GM12878 (cell line): ENCODE data around the gene ELK4. TPM values are rescaled to one million over a fixed set of nuclear protein-coding genes. Genes with fewer than 3 reads are reported as not detected.

ENCODE experiments used
- ATAC-seq: fragments of 200-7000 bp; cut with Tn5 transposase; 3 replicates; pipeline ENCODE4 v1.9.1; 2020; ENCODE audit warnings: mild to moderate bottlenecking, moderate library complexity
- BruUV-seq: library from RNA; stranded (reverse); fragments of 400-500 nt; replicated peaks from 2 replicates; lab custom pipeline; 2021; lab: Mats Ljungman, UMichigan
- CTCF ChIA-PET: fragments of 300-600 bp; sonication (Branson Sonifier 250); formaldehyde crosslinking; extraction: SDS; loops from one replicate; lab custom pipeline; 2021; ENCODE audit warnings: inconsistent platforms; lab: Yijun Ruan, JAX
- POLR2A ChIA-PET: fragments of 350-600 bp; formaldehyde crosslinking; extraction: SDS; loops from one replicate; lab custom pipeline; 2021; ENCODE audit warnings: inconsistent platforms; lab: Charles Lee
- RAD21 ChIA-PET: fragments of 300-600 bp; sonication (Branson Sonifier 250); formaldehyde crosslinking; loops from one replicate; lab custom pipeline; 2023; ENCODE audit warnings: antibody characterized with exemption; ENCODE audit not compliant: unreplicated experiment; lab: Charles Lee
- SMC1A ChIA-PET: fragments of 300-600 bp; sonication (Branson Sonifier 250); formaldehyde crosslinking; loops from one replicate; lab custom pipeline; 2023; ENCODE audit not compliant: unreplicated experiment, uncharacterized antibody; lab: Charles Lee
- DNase-seq: peaks from one replicate; pipeline ENCODE4 v3.0.0-alpha.2; 2011; ENCODE audit warnings: low read depth, low spot score
- FAIRE-seq: peaks from 3 replicates; lab custom pipeline; 2011; peaks lifted over from hg19 to GRCh38; lab: Jason Lieb, UNC
- H2AFZ ChIP-seq: 2 replicates; pipeline ENCODE4 v1.6.0; 2011; ENCODE audit warnings: low read depth, low read length, control low read depth; ENCODE audit not compliant: control insufficient read depth
- H3K27ac ChIP-seq: 2 replicates; pipeline ENCODE4 v1.5.1; 2011; ENCODE audit warnings: control low read depth; ENCODE audit not compliant: control insufficient read depth, insufficient read depth
- H3K27me3 ChIP-seq, 2 experiments: replicated peaks in 1 of 2; 2 replicates each; pipeline versions ENCODE4 v1.6.0 to v1.6.1; 2011; ENCODE audit warnings: low read length in 1 of 2; ENCODE audit not compliant: control insufficient read depth in 2 of 2, insufficient read depth in 2 of 2
- H3K36me3 ChIP-seq, 2 experiments: 2 replicates each; pipeline ENCODE4 v1.5.1; 2011; ENCODE audit warnings: low read length in 1 of 2; ENCODE audit not compliant: control insufficient read depth in 2 of 2, insufficient read depth in 2 of 2
- H3K4me1 ChIP-seq: 2 replicates; pipeline ENCODE4 v1.6.1; 2011; ENCODE audit warnings: mild to moderate bottlenecking, low read length, moderate library complexity, mixed read lengths; ENCODE audit not compliant: control insufficient read depth, insufficient read depth
- H3K4me2 ChIP-seq: 2 replicates; pipeline ENCODE4 v1.6.0; 2011; ENCODE audit warnings: control low read depth; ENCODE audit not compliant: control insufficient read depth, insufficient read depth
- H3K4me3 ChIP-seq: fragments of 200-600 bp; sonication (generic); 2 replicates; pipeline ENCODE4 v1.5.1; 2016
- H3K79me2 ChIP-seq: 2 replicates; pipeline ENCODE4 v1.6.0; 2011; ENCODE audit warnings: low read length; ENCODE audit not compliant: control insufficient read depth, insufficient read depth
- H3K9ac ChIP-seq: 2 replicates; pipeline ENCODE4 v1.8.0; 2011; ENCODE audit warnings: low read length, control low read depth, mixed read lengths; ENCODE audit not compliant: control insufficient read depth, insufficient read depth
- H3K9me3 ChIP-seq: replicated peaks from 3 replicates; pipeline ENCODE4 v1.5.1; 2011; ENCODE audit warnings: mild to moderate bottlenecking, low read length; ENCODE audit not compliant: control insufficient read depth, insufficient read depth
- H4K20me1 ChIP-seq: 2 replicates; pipeline ENCODE4 v1.6.0; 2011; ENCODE audit not compliant: control insufficient read depth, insufficient read depth
- ATF2 ChIP-seq: IDR thresholded peaks from 2 replicates; pipeline ENCODE4 v1.6.1; 2012; ENCODE audit warnings: low read length, inconsistent platforms
- HCFC1 ChIP-seq: fragments of 150-350 bp; IDR thresholded peaks from 2 replicates; pipeline ENCODE4 v1.6.1; 2014; ENCODE audit warnings: low read length
- HDAC2 ChIP-seq: fragments of 200-600 bp; sonication (generic); IDR thresholded peaks from 2 replicates; pipeline ENCODE4 v1.6.1; 2017
- MAX ChIP-seq: IDR thresholded peaks from 2 replicates; pipeline ENCODE4 v1.6.1; 2012; ENCODE audit warnings: low read depth, low read length, improper control_type of control experiment
- TCF7 ChIP-seq: IDR thresholded peaks from 2 replicates; pipeline ENCODE4 v1.6.1; 2014; ENCODE audit warnings: antibody characterized with exemption, borderline replicate concordance
- ZNF274 ChIP-seq: IDR thresholded peaks from one replicate; pipeline ENCODE4 v1.8.0; 2011; ENCODE audit not compliant: insufficient read length, insufficient read depth
- WGBS: methylation state at CpG from one replicate; pipeline ENCODE4 v1.1.6; 2016; ENCODE audit warnings: low lambda C conversion rate; ENCODE audit not compliant: insufficient replicate concordance, insufficient coverage; ENCODE audit errors: missing lambda C conversion rate; 5-methylcytosine and 5-hydroxymethylcytosine counted together
- in situ Hi-C: fragments of 300-500 bp; cut with MboI; formaldehyde crosslinking; loops from 9 replicates; pipeline ENCODE4 v1.14.3; 2018; ENCODE audit warnings: mixed read lengths
- intact Hi-C: fragments of 100-400 bp; cut with micrococcal nuclease; formaldehyde crosslinking; loops from one replicate; pipeline ENCODE4 v1.14.2; 2022; ENCODE audit not compliant: unreplicated experiment
- polyA plus RNA-seq, 11 experiments: library from polyadenylated mRNA; depleted of rRNA in 4 of 11; unstranded in 6 of 11; stranded (reverse) in 5 of 11; fragments of >200 nt; fragmentation: Nextera tagmentation in 4 of 11; fragmentation: Illumina TruSeq in 1 of 11; extraction: Ambion mirVana in 4 of 11; extraction: Trizol in 1 of 11; gene quantifications; 1 replicate in 1 of 11; 2 replicates in 10 of 11; pipeline versions ENCODE4 v1.2.1 to v1.2.3, GENCODE V29; 2011 to 2016; ENCODE audit warnings: inconsistent platforms in 2 of 11, missing spikeins in 2 of 11, low read depth in 1 of 11
- small RNA-seq: library from RNA; depleted of rRNA; stranded (forward); fragments of <200 nt; gene quantifications from one replicate; pipeline ENCODE3, GENCODE V24; 2014
- total RNA-seq, 4 experiments: library from RNA; depleted of rRNA in 3 of 4; stranded (reverse); fragments of >200 nt in 3 of 4; fragmentation: Illumina TruSeq in 1 of 4; extraction: Trizol in 1 of 4; gene quantifications; 2 replicates each; pipeline versions ENCODE4 v1.2.1 to v1.2.3, GENCODE V29; 2013 to 2021

Gene ELK4
- total and polyA plus RNA-seq, 10 of the 15 experiments (the other 5 are each of a cell fraction or from before 2014, with no cell fraction given): 5.2 to 71.5 (median 18.5) TPM

GRCh38 chr1:205561501-205562203, 70.2 kb downstream of the ELK4 start:
- Histone ChIP-seq H3K4me1 (no peaks in the 10 kb centered on the region), H3K4me3 (no peak overlapping the region), H3K36me3 (no peaks in the 10 kb centered on the region), H3K9ac (no peak overlapping the region), H3K9me3 (no peaks in the 10 kb centered on the region; the same call in 1 of the 3 replicates), H4K20me1 (no peaks in the 10 kb centered on the region), H3K79me2 (no peaks in the 10 kb centered on the region), H3K4me2 (no peak overlapping the region), H3K27ac (no peak overlapping the region), H2AFZ (no peak overlapping the region), H3K27me3 (peaks cover 0 to 2% of the 10 kb centered on the region in 2 experiments; a peak in 2 of 4 replicates)
- SMC1A ChIA-PET: interaction anchor here (0.9 to 1.2 kb wide), 2 partner anchors 11 to 13 kb away, joined by 3 read pairs; no protein-coding TSS in a partner anchor
- DNase-seq (no peak), ATAC-seq (no peak), FAIRE-seq (no peak)
- intact Hi-C loops: no loop called here
- POLR2A ChIA-PET: no interaction called here
- no TSS peak for BruUV-seq
- WGBS: 76% methylated on average over 1 of the region's 1 CpG
- RAD21 ChIA-PET: interaction anchor here (0.8 kb wide), 1 partner anchor 339 kb away, joined by 3 read pairs; no protein-coding TSS in a partner anchor
- TF ChIP-seq TCF7 (no peak), HCFC1 (no peak), ATF2 (no peak), MAX (no peak), ZNF274 (no peak), HDAC2 (no peak)
- in situ Hi-C loops: no loop called here
- CTCF ChIA-PET: interaction anchor here (0.8 to 1.3 kb wide), 4 partner anchors 32 to 207 kb away, joined by 3 to 4 read pairs (median 3); no protein-coding TSS in a partner anchor

Small RNA genes lying within 50 kb of the gene (small RNA-seq; reads per million reads assigned to genes)
- not detected for gene RNU2-19P
- gene RNU6-418P: not detected

Other genes with a start within 250 kb of the ELK4 start
Only the 7 nearest of the 8 such genes appear.
- not detected in 2 replicates for gene LEMD1, start 210.0 kb downstream of the ELK4 start, total RNA-seq (2014; rRNA removed)
- not detected in 2 replicates for gene LEMD1, start 210.0 kb downstream of the ELK4 start, total RNA-seq (2014; rRNA removed; fragmentation: Illumina TruSeq; extraction: Trizol)
- gene LEMD1, start 210.0 kb downstream of the ELK4 start, total RNA-seq (2021): 0.37 TPM in 1 of 2 replicates, not detected in the other
- gene LEMD1, start 210.0 kb downstream of the ELK4 start, polyA plus RNA-seq (2011; rRNA removed): 1.2 and 1.4 TPM in 2 replicates
- not detected in 2 replicates for gene LEMD1, start 210.0 kb downstream of the ELK4 start, polyA plus RNA-seq (2014; fragmentation: Illumina TruSeq; extraction: Trizol)
- under 1 TPM; 0.19 to 0.26 TPM for gene LEMD1, start 210.0 kb downstream of the ELK4 start, polyA plus RNA-seq (2014; fragmentation: Nextera tagmentation; extraction: Ambion mirVana)
- 0.74 TPM in 1 of 2 replicates, not detected in the other for gene LEMD1, start 210.0 kb downstream of the ELK4 start, polyA plus RNA-seq (2014; rRNA removed)
- not detected for gene LEMD1, start 210.0 kb downstream of the ELK4 start, polyA plus RNA-seq (2016; fragmentation: Nextera tagmentation; extraction: Ambion mirVana)
- gene BLACAT1, start 176.0 kb downstream of the ELK4 start, total RNA-seq (2014; rRNA removed): 0.06 TPM in 1 of 2 replicates, not detected in the other
- 0.18 and 0.23 TPM in 2 replicates for gene BLACAT1, start 176.0 kb downstream of the ELK4 start, total RNA-seq (2014; rRNA removed; fragmentation: Illumina TruSeq; extraction: Trizol)
- gene BLACAT1, start 176.0 kb downstream of the ELK4 start, total RNA-seq (2021): 0.21 TPM in 2 replicates
- gene BLACAT1, start 176.0 kb downstream of the ELK4 start, polyA plus RNA-seq (2011; rRNA removed): 1.4 and 1.6 TPM in 2 replicates
- 0.15 and 0.38 TPM in 2 replicates for gene BLACAT1, start 176.0 kb downstream of the ELK4 start, polyA plus RNA-seq (2014; fragmentation: Illumina TruSeq; extraction: Trizol)
- gene BLACAT1, start 176.0 kb downstream of the ELK4 start, polyA plus RNA-seq (2014; fragmentation: Nextera tagmentation; extraction: Ambion mirVana): under 1 TPM in 1 of 2 experiments, not detected in 1; 0.04 TPM
- gene BLACAT1, start 176.0 kb downstream of the ELK4 start, polyA plus RNA-seq (2014; rRNA removed): 0.10 and 0.17 TPM in 2 replicates
- gene BLACAT1, start 176.0 kb downstream of the ELK4 start, polyA plus RNA-seq (2016; fragmentation: Nextera tagmentation; extraction: Ambion mirVana): under 1 TPM; 0.08 to 0.13 TPM
- 0.05 and 0.51 TPM in 2 replicates for gene CDK18, start 127.3 kb downstream of the ELK4 start, total RNA-seq (2014; rRNA removed)
- gene CDK18, start 127.3 kb downstream of the ELK4 start, total RNA-seq (2014; rRNA removed; fragmentation: Illumina TruSeq; extraction: Trizol): 0.13 and 0.18 TPM in 2 replicates
- gene CDK18, start 127.3 kb downstream of the ELK4 start, total RNA-seq (2021): 0.64 and 0.88 TPM in 2 replicates
- 1.9 and 4.4 TPM in 2 replicates for gene CDK18, start 127.3 kb downstream of the ELK4 start, polyA plus RNA-seq (2011; rRNA removed)
- gene CDK18, start 127.3 kb downstream of the ELK4 start, polyA plus RNA-seq (2014; fragmentation: Illumina TruSeq; extraction: Trizol): 0.25 TPM in 1 of 2 replicates, not detected in the other
- gene CDK18, start 127.3 kb downstream of the ELK4 start, polyA plus RNA-seq (2014; fragmentation: Nextera tagmentation; extraction: Ambion mirVana): not detected
- gene CDK18, start 127.3 kb downstream of the ELK4 start, polyA plus RNA-seq (2014; rRNA removed): 0.54 and 1.2 TPM in 2 replicates
- gene CDK18, start 127.3 kb downstream of the ELK4 start, polyA plus RNA-seq (2016; fragmentation: Nextera tagmentation; extraction: Ambion mirVana): under 1 TPM; 0.40 to 0.58 TPM
- gene SLC45A3, start 48.5 kb upstream of the ELK4 start, total RNA-seq (2014; rRNA removed): 8.8 and 10.3 TPM in 2 replicates
- 3.8 and 4.4 TPM in 2 replicates for gene SLC45A3, start 48.5 kb upstream of the ELK4 start, total RNA-seq (2014; rRNA removed; fragmentation: Illumina TruSeq; extraction: Trizol)
- 9.8 and 9.9 TPM in 2 replicates for gene SLC45A3, start 48.5 kb upstream of the ELK4 start, total RNA-seq (2021)
- 6.5 and 10.2 TPM in 2 replicates for gene SLC45A3, start 48.5 kb upstream of the ELK4 start, polyA plus RNA-seq (2011; rRNA removed)
- gene SLC45A3, start 48.5 kb upstream of the ELK4 start, polyA plus RNA-seq (2014; fragmentation: Illumina TruSeq; extraction: Trizol): 3.7 and 3.9 TPM in 2 replicates
- gene SLC45A3, start 48.5 kb upstream of the ELK4 start, polyA plus RNA-seq (2014; fragmentation: Nextera tagmentation; extraction: Ambion mirVana): under 1 TPM; 0.26 to 0.60 TPM
- gene SLC45A3, start 48.5 kb upstream of the ELK4 start, polyA plus RNA-seq (2014; rRNA removed): 7.2 and 7.5 TPM in 2 replicates
- 1 to 10 TPM; 1.2 to 1.4 TPM for gene SLC45A3, start 48.5 kb upstream of the ELK4 start, polyA plus RNA-seq (2016; fragmentation: Nextera tagmentation; extraction: Ambion mirVana)
- gene NUCKS1, start 118.2 kb upstream of the ELK4 start, total RNA-seq (2014; rRNA removed): 55.4 and 81.8 TPM in 2 replicates
- 127 and 135 TPM in 2 replicates for gene NUCKS1, start 118.2 kb upstream of the ELK4 start, total RNA-seq (2014; rRNA removed; fragmentation: Illumina TruSeq; extraction: Trizol)
- 126 and 133 TPM in 2 replicates for gene NUCKS1, start 118.2 kb upstream of the ELK4 start, total RNA-seq (2021)
- 68.3 and 124 TPM in 2 replicates for gene NUCKS1, start 118.2 kb upstream of the ELK4 start, polyA plus RNA-seq (2011; rRNA removed)
- 98.4 and 130 TPM in 2 replicates for gene NUCKS1, start 118.2 kb upstream of the ELK4 start, polyA plus RNA-seq (2014; fragmentation: Illumina TruSeq; extraction: Trizol)
- 10 to 100 TPM; 40.5 to 41.7 TPM for gene NUCKS1, start 118.2 kb upstream of the ELK4 start, polyA plus RNA-seq (2014; fragmentation: Nextera tagmentation; extraction: Ambion mirVana)
- gene NUCKS1, start 118.2 kb upstream of the ELK4 start, polyA plus RNA-seq (2014; rRNA removed): 47.3 and 60.3 TPM in 2 replicates
- gene NUCKS1, start 118.2 kb upstream of the ELK4 start, polyA plus RNA-seq (2016; fragmentation: Nextera tagmentation; extraction: Ambion mirVana): 10 to 100 TPM; 53.5 to 55.7 TPM
- gene RAB29, start 143.5 kb upstream of the ELK4 start, total RNA-seq (2014; rRNA removed): 11.7 and 15.9 TPM in 2 replicates
- gene RAB29, start 143.5 kb upstream of the ELK4 start, total RNA-seq (2014; rRNA removed; fragmentation: Illumina TruSeq; extraction: Trizol): 16.8 and 18.0 TPM in 2 replicates
- gene RAB29, start 143.5 kb upstream of the ELK4 start, total RNA-seq (2021): 12.5 TPM in 2 replicates
- gene RAB29, start 143.5 kb upstream of the ELK4 start, polyA plus RNA-seq (2011; rRNA removed): 74.5 and 75.5 TPM in 2 replicates
- 20.5 and 22.6 TPM in 2 replicates for gene RAB29, start 143.5 kb upstream of the ELK4 start, polyA plus RNA-seq (2014; fragmentation: Illumina TruSeq; extraction: Trizol)
- 10 to 100 TPM; 12.6 to 16.2 TPM for gene RAB29, start 143.5 kb upstream of the ELK4 start, polyA plus RNA-seq (2014; fragmentation: Nextera tagmentation; extraction: Ambion mirVana)
- 15.7 and 15.8 TPM in 2 replicates for gene RAB29, start 143.5 kb upstream of the ELK4 start, polyA plus RNA-seq (2014; rRNA removed)
- gene RAB29, start 143.5 kb upstream of the ELK4 start, polyA plus RNA-seq (2016; fragmentation: Nextera tagmentation; extraction: Ambion mirVana): 10 to 100 TPM; 13.7 to 14.2 TPM
- 0.22 and 0.45 TPM in 2 replicates for gene SLC41A1, start 181.2 kb upstream of the ELK4 start, total RNA-seq (2014; rRNA removed)
- 0.22 and 0.28 TPM in 2 replicates for gene SLC41A1, start 181.2 kb upstream of the ELK4 start, total RNA-seq (2014; rRNA removed; fragmentation: Illumina TruSeq; extraction: Trizol)
- gene SLC41A1, start 181.2 kb upstream of the ELK4 start, total RNA-seq (2021): 0.40 and 0.69 TPM in 2 replicates
- gene SLC41A1, start 181.2 kb upstream of the ELK4 start, polyA plus RNA-seq (2011; rRNA removed): 10.6 and 11.3 TPM in 2 replicates
- 0.48 and 0.71 TPM in 2 replicates for gene SLC41A1, start 181.2 kb upstream of the ELK4 start, polyA plus RNA-seq (2014; fragmentation: Illumina TruSeq; extraction: Trizol)
- gene SLC41A1, start 181.2 kb upstream of the ELK4 start, polyA plus RNA-seq (2014; fragmentation: Nextera tagmentation; extraction: Ambion mirVana): under 1 TPM; 0.13 to 0.15 TPM
- 0.36 and 0.40 TPM in 2 replicates for gene SLC41A1, start 181.2 kb upstream of the ELK4 start, polyA plus RNA-seq (2014; rRNA removed)
- under 1 TPM; 0.24 to 0.96 TPM for gene SLC41A1, start 181.2 kb upstream of the ELK4 start, polyA plus RNA-seq (2016; fragmentation: Nextera tagmentation; extraction: Ambion mirVana)